PC-9 (cell line): Measurements from ENCODE around the gene FAM13C. TPM values are rescaled to one million over a fixed set of nuclear protein-coding genes. Genes with fewer than 3 reads are reported as not detected.
A peak's percentile ranks its signal among the peaks of the same experiment; 100 is the strongest.

ENCODE experiments used
- BruUV-seq: library from RNA; stranded (reverse); fragments of 400-500 nt; replicated peaks from 2 replicates; lab custom pipeline; 2021; lab: Mats Ljungman, UMichigan
- CTCF ChIA-PET: fragments of 300-600 bp; sonication (Branson Sonifier 250); formaldehyde crosslinking; loops from one replicate; lab custom pipeline; 2022; ENCODE audit warnings: antibody characterized with exemption; lab: Charles Lee
- POLR2A ChIA-PET: fragments of 300-600 bp; sonication (Branson Sonifier 250); formaldehyde crosslinking; loops from one replicate; lab custom pipeline; 2022; ENCODE audit warnings: antibody characterized with exemption; ENCODE audit not compliant: unreplicated experiment; lab: Charles Lee
- DNase-seq, 2 experiments: peaks; one replicate each; pipeline versions ENCODE4 v3.0.0 to v3.0.0-alpha.2; 2015 to 2022; ENCODE audit warnings: mixed read lengths in 1 of 2
- H2AFZ ChIP-seq: fragments of 200-600 bp; sonication (generic); 2 replicates; pipeline ENCODE4 v1.8.1; 2017; ENCODE audit warnings: antibody characterized with exemption
- H3F3A ChIP-seq: fragments of 200-600 bp; sonication (generic); 2 replicates; pipeline ENCODE4 v1.8.1; 2017; ENCODE audit warnings: antibody characterized with exemption, mild to moderate bottlenecking, low read depth; ENCODE audit not compliant: insufficient read depth
- H3K27ac ChIP-seq: fragments of 200-600 bp; sonication (generic); 2 replicates; pipeline ENCODE4 v1.6.1; 2016; ENCODE audit warnings: mixed run types
- H3K27me3 ChIP-seq: fragments of 200-600 bp; sonication (generic); 2 replicates; pipeline ENCODE4 v1.6.1; 2016; ENCODE audit warnings: low read depth, mixed run types; ENCODE audit not compliant: insufficient read depth
- H3K36me3 ChIP-seq: fragments of 200-600 bp; sonication (generic); 2 replicates; pipeline ENCODE4 v1.6.1; 2016; ENCODE audit warnings: low read depth, mixed run types
- H3K4me1 ChIP-seq: fragments of 200-600 bp; sonication (generic); replicated peaks from 2 replicates; pipeline ENCODE4 v1.6.1; 2016; ENCODE audit warnings: mixed run types; ENCODE audit not compliant: insufficient read depth
- H3K4me2 ChIP-seq: fragments of 200-600 bp; sonication (generic); 2 replicates; pipeline ENCODE4 v1.6.1; 2017; ENCODE audit warnings: mixed run types
- H3K4me3 ChIP-seq: fragments of 200-600 bp; sonication (generic); 2 replicates; pipeline ENCODE4 v1.6.1; 2016; ENCODE audit warnings: mixed run types
- H3K79me2 ChIP-seq: fragments of 200-600 bp; sonication (generic); 2 replicates; pipeline ENCODE4 v1.6.1; 2017; ENCODE audit warnings: low read depth, mixed run types
- H3K9me2 ChIP-seq: fragments of 200-600 bp; sonication (generic); 2 replicates; pipeline ENCODE4 v1.8.1; 2017; ENCODE audit warnings: mild to moderate bottlenecking; ENCODE audit not compliant: insufficient read depth
- H3K9me3 ChIP-seq: fragments of 200-600 bp; sonication (generic); 2 replicates; pipeline ENCODE4 v1.8.1; 2016; ENCODE audit warnings: low read depth; ENCODE audit not compliant: insufficient read depth
- H4K20me1 ChIP-seq: fragments of 200-600 bp; sonication (generic); 2 replicates; pipeline ENCODE4 v1.8.1; 2017; ENCODE audit not compliant: insufficient read depth
- CTCF ChIP-seq: fragments of 200-600 bp; sonication (generic); conservative IDR thresholded peaks from 2 replicates; pipeline ENCODE4 v1.6.1; 2017; ENCODE audit warnings: mixed run types, antibody characterized with exemption, mild to moderate bottlenecking, moderate library complexity
- EZH2 ChIP-seq: fragments of 200-600 bp; sonication (generic); IDR thresholded peaks from 2 replicates; pipeline ENCODE4 v1.8.0; 2017; ENCODE audit warnings: antibody characterized with exemption, low read depth
- intact Hi-C: fragments of 100-400 bp; cut with micrococcal nuclease; formaldehyde crosslinking; loops from one replicate; pipeline ENCODE4 v1.10.0; 2022; ENCODE audit not compliant: unreplicated experiment
- total RNA-seq: library from RNA; stranded (reverse); gene quantifications from 2 replicates; pipeline ENCODE4 v1.2.3, GENCODE V29; 2021

FAM13C gene
- total RNA-seq, 1 experiment from 2014 or later: not detected

- H3K79me2 ChIP-seq: no peaks in the 10 kb centered on the region
- intact Hi-C loops: no loop called here
- H3K4me2 ChIP-seq: no peak overlapping the region
- BruUV-seq: no TSS peak
- H3K9me2 ChIP-seq: no peaks in the 10 kb centered on the region
- ChIA-PET POLR2A (no interaction called here), CTCF (no interaction called here)
- H3K4me1 ChIP-seq: no peaks in the 10 kb centered on the region
- H2AFZ ChIP-seq: no peak overlapping the region
- no peak overlapping the region for H3K4me3 ChIP-seq
- no peaks in the 10 kb centered on the region for H4K20me1 ChIP-seq
- H3F3A ChIP-seq: no peaks in the 10 kb centered on the region
- TF ChIP-seq CTCF (no peak), EZH2 (no peak)
- no peak overlapping the region for H3K27ac ChIP-seq
- DNase-seq: no peak
- H3K9me3 ChIP-seq: no peaks in the 10 kb centered on the region
- no peaks in the 10 kb centered on the region for H3K36me3 ChIP-seq
- H3K27me3 ChIP-seq: no peaks in the 10 kb centered on the region
Measured at GRCh38 chr10:59366290-59366689, 3.9 kb upstream of the FAM13C start.

GRCh38 chr10:59363446-59363958 is 1.2 kb upstream of the FAM13C start:
- TF ChIP-seq CTCF (no peak), EZH2 (no peak)
- Histone ChIP-seq H3K4me1 (no peaks in the 10 kb centered on the region), H3F3A (no peaks in the 10 kb centered on the region), H3K79me2 (no peaks in the 10 kb centered on the region), H3K9me3 (no peaks in the 10 kb centered on the region), H3K36me3 (no peaks in the 10 kb centered on the region), H2AFZ (no peak overlapping the region), H3K4me3 (no peak overlapping the region), H4K20me1 (no peaks in the 10 kb centered on the region), H3K27me3 (no peaks in the 10 kb centered on the region), H3K27ac (no peak overlapping the region), H3K9me2 (no peaks in the 10 kb centered on the region), H3K4me2 (no peak overlapping the region)
- intact Hi-C loops: no loop called here
- POLR2A ChIA-PET: no interaction called here
- no peak for DNase-seq
- CTCF ChIA-PET: no interaction called here
- no TSS peak for BruUV-seq

DNA sequence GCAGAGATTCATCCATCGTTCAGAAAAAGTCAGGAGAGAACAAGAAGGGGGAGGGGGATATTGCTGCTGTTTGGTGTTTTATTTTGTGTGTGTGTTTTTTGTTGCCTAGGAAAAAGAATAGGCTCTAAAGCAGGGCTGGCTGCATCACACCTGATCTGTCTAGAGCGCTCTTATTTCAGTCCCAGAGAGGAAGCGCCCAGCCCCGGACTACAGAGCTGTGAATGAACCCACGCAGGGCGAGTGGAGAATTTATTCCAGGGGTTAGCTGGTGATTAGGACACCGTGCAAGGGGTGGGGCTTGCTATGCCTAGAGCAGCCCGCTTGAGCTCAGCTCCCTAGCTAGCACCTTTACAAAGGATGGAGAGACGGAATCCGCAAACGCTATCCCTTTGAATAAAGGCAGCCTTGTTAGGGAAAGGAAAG is 621 bp upstream of the FAM13C start:
- no peaks in the 10 kb centered on the region for H3K79me2 ChIP-seq
- TF ChIP-seq CTCF (no peak), EZH2 (no peak)
- H3K27me3 ChIP-seq: no peaks in the 10 kb centered on the region
- CTCF ChIA-PET: no interaction called here
- H3K9me2 ChIP-seq: no peaks in the 10 kb centered on the region; the same call in 1 of the 2 replicates
- H3K9me3 ChIP-seq: no peaks in the 10 kb centered on the region
- POLR2A ChIA-PET: no interaction called here
- H3F3A ChIP-seq: no peaks in the 10 kb centered on the region
- no peaks in the 10 kb centered on the region for H3K36me3 ChIP-seq
- no peaks in the 10 kb centered on the region for H3K4me1 ChIP-seq
- H2AFZ ChIP-seq: no peak overlapping the region
- no peak overlapping the region for H3K27ac ChIP-seq
- H3K4me3 ChIP-seq: peak overlapping the region; percentile 50; the same call in 1 of the 2 replicates
- no TSS peak for BruUV-seq
- DNase-seq: no peak
- intact Hi-C loops: no loop called here
- peak overlapping the region; percentile 77 for H3K4me2 ChIP-seq
- H4K20me1 ChIP-seq: no peaks in the 10 kb centered on the region
